ENCODE results near the gene SAMD3.
"Not testable (repeated sequence)": the region's sequence is repeated elsewhere in the genome, so short reads cannot be mapped to it uniquely, and the experiment has no call there.

SAMD3 gene

DNA sequence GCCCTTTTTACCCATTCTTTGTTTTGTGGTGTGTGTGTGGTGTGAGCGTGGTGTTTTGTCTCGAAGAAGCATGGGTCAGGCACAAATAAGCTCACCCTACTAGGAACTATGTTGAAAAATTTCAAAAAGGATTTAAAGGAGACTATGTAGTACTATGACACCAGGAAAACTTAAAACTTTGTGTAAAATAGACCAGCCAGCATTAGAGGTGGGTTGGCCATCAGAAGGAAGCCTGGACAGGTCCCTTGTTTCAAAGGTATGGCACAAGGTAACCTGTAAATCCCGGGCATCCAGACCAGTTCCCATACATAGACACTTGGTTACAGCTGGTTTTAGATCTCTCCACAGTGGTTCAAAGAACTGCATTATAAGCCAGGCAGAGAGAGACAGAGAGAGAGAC, 38.8 kb upstream of the SAMD3 start:
- not testable (repeated sequence) for H3K4me2 ChIP-seq (ENCODE audit: low read length, poor library complexity, severe bottlenecking); DNase-seq; H3K23ac ChIP-seq (ENCODE audit: low read length in 2 of 2); H3K18ac ChIP-seq (ENCODE audit: low read depth in 1 of 2, low read length in 2 of 2); H3K4ac ChIP-seq (ENCODE audit: low read depth in 1 of 2, low read length in 2 of 2); H3K79me1 ChIP-seq (replicated peaks; ENCODE audit: low read length, poor library complexity, severe bottlenecking); H2BK120ac ChIP-seq (ENCODE audit: low read depth, low read length); H3K9ac ChIP-seq (ENCODE audit: low read length); H2AK5ac ChIP-seq (ENCODE audit: low read length, severe bottlenecking); H4K91ac ChIP-seq (ENCODE audit: low read length); H2BK12ac ChIP-seq (ENCODE audit: low read length in 2 of 2); H4K8ac ChIP-seq (ENCODE audit: low read length); H2AFZ ChIP-seq (ENCODE audit: low read depth, low read length); H3K27me3 ChIP-seq (ENCODE audit: control insufficient read depth in 1 of 2, insufficient read depth in 1 of 2, low read length in 2 of 2); H3K14ac ChIP-seq (ENCODE audit: low read length in 2 of 2); H3K27ac ChIP-seq (ENCODE audit: low read length, poor library complexity, severe bottlenecking); H3K36me3 ChIP-seq (ENCODE audit: control insufficient read depth in 1 of 2, insufficient read depth in 2 of 2, low read depth in 1 of 2, low read length in 2 of 2); H3K9me3 ChIP-seq (ENCODE audit: control insufficient read depth, low read length); H2BK15ac ChIP-seq (ENCODE audit: low read depth, poor library complexity, severe bottlenecking); H3K4me3 ChIP-seq (ENCODE audit: insufficient read depth in 1 of 2, low read depth in 1 of 2, low read length in 2 of 2); H3K4me1 ChIP-seq (ENCODE audit: control insufficient read depth, insufficient read depth, low read depth, low read length); H2BK5ac ChIP-seq (ENCODE audit: low read depth, low read length, poor library complexity, severe bottlenecking)
- WGBS, result 96% methylated on average over 1 of the region's 3 CpGs

DNA sequence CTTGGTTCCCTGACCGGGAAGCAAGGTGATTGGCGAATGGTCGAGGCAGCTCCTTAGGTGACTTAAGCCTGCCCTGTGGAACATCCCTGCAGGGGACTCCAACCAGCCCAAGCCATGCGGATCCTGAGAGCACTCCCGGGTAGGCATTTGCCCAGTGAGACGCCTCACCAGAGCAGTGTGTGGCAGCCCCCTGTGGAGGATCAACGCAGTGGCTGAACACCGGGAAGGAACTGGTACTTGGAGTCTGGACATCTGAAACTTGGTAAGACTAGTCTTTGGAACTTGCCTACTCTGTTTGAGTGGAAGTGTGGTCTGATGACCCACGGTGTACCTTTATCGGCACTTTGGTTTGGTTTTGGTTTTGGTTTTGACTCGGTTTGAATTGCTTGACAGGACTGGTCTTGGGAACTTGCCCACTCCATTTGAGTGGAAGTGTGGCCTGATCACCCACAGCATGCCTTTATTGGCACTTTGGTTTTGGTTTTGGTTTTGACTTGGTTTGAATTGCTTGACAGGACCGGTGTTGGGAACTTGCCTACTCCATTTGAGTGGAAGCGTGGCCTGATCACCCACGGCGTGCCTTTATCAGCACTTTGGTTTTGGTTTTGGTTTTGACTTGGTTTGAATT, 38.0 kb upstream of the SAMD3 start:
- 85% methylated on average over 15 of the region's 15 CpGs for WGBS

GRCh38 chr6:130260050-130260462, 37.3 kb upstream of the SAMD3 start:
- H2BK12ac ChIP-seq (ENCODE audit: low read length in 2 of 2); H3K27ac ChIP-seq (ENCODE audit: low read length, poor library complexity, severe bottlenecking); H3K4me2 ChIP-seq (ENCODE audit: low read length, poor library complexity, severe bottlenecking); H3K9ac ChIP-seq (ENCODE audit: low read length); H3K79me1 ChIP-seq (replicated peaks; ENCODE audit: low read length, poor library complexity, severe bottlenecking); H2BK120ac ChIP-seq (ENCODE audit: low read depth, low read length); H3K18ac ChIP-seq (ENCODE audit: low read depth in 1 of 2, low read length in 2 of 2); H3K4me3 ChIP-seq (ENCODE audit: insufficient read depth in 1 of 2, low read depth in 1 of 2, low read length in 2 of 2); H4K8ac ChIP-seq (ENCODE audit: low read length); H2AK5ac ChIP-seq (ENCODE audit: low read length, severe bottlenecking); H2BK5ac ChIP-seq (ENCODE audit: low read depth, low read length, poor library complexity, severe bottlenecking); H3K14ac ChIP-seq (ENCODE audit: low read length in 2 of 2); DNase-seq; H4K91ac ChIP-seq (ENCODE audit: low read length); H3K9me3 ChIP-seq (ENCODE audit: control insufficient read depth, low read length); H3K36me3 ChIP-seq (ENCODE audit: control insufficient read depth in 1 of 2, insufficient read depth in 2 of 2, low read depth in 1 of 2, low read length in 2 of 2); H2BK15ac ChIP-seq (ENCODE audit: low read depth, poor library complexity, severe bottlenecking); H3K23ac ChIP-seq (ENCODE audit: low read length in 2 of 2); H2AFZ ChIP-seq (ENCODE audit: low read depth, low read length); H3K4me1 ChIP-seq (ENCODE audit: control insufficient read depth, insufficient read depth, low read depth, low read length); H3K27me3 ChIP-seq (ENCODE audit: control insufficient read depth in 1 of 2, insufficient read depth in 1 of 2, low read length in 2 of 2); H3K4ac ChIP-seq (ENCODE audit: low read depth in 1 of 2, low read length in 2 of 2): not testable (repeated sequence)
- 74% methylated on average over 3 of the region's 4 CpGs for WGBS

More for the DNA sequence above, 38.0 kb upstream of the SAMD3 start:
- DNase-seq; H2BK15ac ChIP-seq (ENCODE audit: low read depth, poor library complexity, severe bottlenecking); H2AK5ac ChIP-seq (ENCODE audit: low read length, severe bottlenecking); H3K4me2 ChIP-seq (ENCODE audit: low read length, poor library complexity, severe bottlenecking); H4K8ac ChIP-seq (ENCODE audit: low read length); H2BK120ac ChIP-seq (ENCODE audit: low read depth, low read length); H2BK12ac ChIP-seq (ENCODE audit: low read length in 2 of 2); H3K27me3 ChIP-seq (ENCODE audit: control insufficient read depth in 1 of 2, insufficient read depth in 1 of 2, low read length in 2 of 2); H4K91ac ChIP-seq (ENCODE audit: low read length); H3K18ac ChIP-seq (ENCODE audit: low read depth in 1 of 2, low read length in 2 of 2); H3K4ac ChIP-seq (ENCODE audit: low read depth in 1 of 2, low read length in 2 of 2); H3K14ac ChIP-seq (ENCODE audit: low read length in 2 of 2); H3K4me3 ChIP-seq (ENCODE audit: insufficient read depth in 1 of 2, low read depth in 1 of 2, low read length in 2 of 2); H3K27ac ChIP-seq (ENCODE audit: low read length, poor library complexity, severe bottlenecking); H3K9me3 ChIP-seq (ENCODE audit: control insufficient read depth, low read length); H3K23ac ChIP-seq (ENCODE audit: low read length in 2 of 2); H2BK5ac ChIP-seq (ENCODE audit: low read depth, low read length, poor library complexity, severe bottlenecking); H3K79me1 ChIP-seq (replicated peaks; ENCODE audit: low read length, poor library complexity, severe bottlenecking); H3K36me3 ChIP-seq (ENCODE audit: control insufficient read depth in 1 of 2, insufficient read depth in 2 of 2, low read depth in 1 of 2, low read length in 2 of 2); H3K4me1 ChIP-seq (ENCODE audit: control insufficient read depth, insufficient read depth, low read depth, low read length); H3K9ac ChIP-seq (ENCODE audit: low read length); H2AFZ ChIP-seq (ENCODE audit: low read depth, low read length): not testable (repeated sequence)

- H3K79me1 ChIP-seq (replicated peaks; ENCODE audit: low read length, poor library complexity, severe bottlenecking), result no peaks in the 10 kb centered on the region
- H3K36me3 ChIP-seq (ENCODE audit: control insufficient read depth in 1 of 2, insufficient read depth in 2 of 2, low read depth in 1 of 2, low read length in 2 of 2), result no peaks in the 10 kb centered on the region
- WGBS, result no CpG with 5 or more reads among the region's 2 CpGs
- H3K4me3 ChIP-seq (ENCODE audit: insufficient read depth in 1 of 2, low read depth in 1 of 2, low read length in 2 of 2), result no peak overlapping the region
- no peak overlapping the region for H2BK120ac ChIP-seq (ENCODE audit: low read depth, low read length)
- H3K4me2 ChIP-seq (ENCODE audit: low read length, poor library complexity, severe bottlenecking), result no peak overlapping the region
- no peak overlapping the region for H3K9ac ChIP-seq (ENCODE audit: low read length)
- H2AK5ac ChIP-seq (ENCODE audit: low read length, severe bottlenecking), result no peak overlapping the region
- H3K27me3 ChIP-seq (ENCODE audit: control insufficient read depth in 1 of 2, insufficient read depth in 1 of 2, low read length in 2 of 2), result no peaks in the 10 kb centered on the region
- H2AFZ ChIP-seq (ENCODE audit: low read depth, low read length), result no peak overlapping the region
- H3K4ac ChIP-seq (ENCODE audit: low read depth in 1 of 2, low read length in 2 of 2), result no peak overlapping the region
- no peak overlapping the region for H4K8ac ChIP-seq (ENCODE audit: low read length)
- no peaks in the 10 kb centered on the region for H3K4me1 ChIP-seq (ENCODE audit: control insufficient read depth, insufficient read depth, low read depth, low read length)
- H3K9me3 ChIP-seq (ENCODE audit: control insufficient read depth, low read length), result no peaks in the 10 kb centered on the region
- no peak for DNase-seq
- H2BK15ac ChIP-seq (ENCODE audit: low read depth, poor library complexity, severe bottlenecking), result no peak overlapping the region
- H3K27ac ChIP-seq (ENCODE audit: low read length, poor library complexity, severe bottlenecking), result no peak overlapping the region
- no peak overlapping the region for H2BK12ac ChIP-seq (ENCODE audit: low read length in 2 of 2)
- no peak overlapping the region for H3K23ac ChIP-seq (ENCODE audit: low read length in 2 of 2)
- no peak overlapping the region for H3K14ac ChIP-seq (ENCODE audit: low read length in 2 of 2)
- H2BK5ac ChIP-seq (ENCODE audit: low read depth, low read length, poor library complexity, severe bottlenecking), result no peak overlapping the region
- H3K18ac ChIP-seq (ENCODE audit: low read depth in 1 of 2, low read length in 2 of 2), result no peak overlapping the region
- no peak overlapping the region for H4K91ac ChIP-seq (ENCODE audit: low read length)
Observed at GRCh38 chr6:130259557-130259956, 36.8 kb upstream of the SAMD3 start.
